GM10248 (cell line): Measurements from ENCODE around the gene CEMP1.

Source experiments
- CTCF ChIA-PET: fragments of 300-600 bp; sonication (Branson Sonifier 250); formaldehyde crosslinking; extraction: SDS; loops from one replicate; lab custom pipeline; 2021; ENCODE audit warnings: antibody characterized with exemption; lab: Yijun Ruan, JAX
- POLR2A ChIA-PET: fragments of 350-650 bp; sonication (Branson Sonifier 250); formaldehyde crosslinking; extraction: SDS; loops from one replicate; lab custom pipeline; 2020; ENCODE audit warnings: antibody characterized with exemption; lab: Yijun Ruan, JAX
- DNase-seq: peaks from one replicate; pipeline ENCODE4 v3.0.0; 2012; ENCODE audit errors: extremely low spot score
- CTCF ChIP-seq: IDR thresholded peaks from 2 replicates; pipeline ENCODE4 v1.5.1; 2012; ENCODE audit warnings: mild to moderate bottlenecking, low read depth; ENCODE audit errors: extremely low read depth, missing control alignments, control extremely low read depth

CEMP1 gene

GRCh38 chr16:2528161-2529060 lies 2.8 kb downstream of the CEMP1 start:
- no peak for DNase-seq
- TF ChIP-seq CTCF: no peak
- ChIA-PET POLR2A (interaction anchor here (0.6 to 1.0 kb wide), 3 partner anchors 8 to 341 kb away, joined by 3 to 4 read pairs (median 3); partner anchors contain the start of genes AMDHD2 and KCTD5), CTCF (no interaction called here)

DNA sequence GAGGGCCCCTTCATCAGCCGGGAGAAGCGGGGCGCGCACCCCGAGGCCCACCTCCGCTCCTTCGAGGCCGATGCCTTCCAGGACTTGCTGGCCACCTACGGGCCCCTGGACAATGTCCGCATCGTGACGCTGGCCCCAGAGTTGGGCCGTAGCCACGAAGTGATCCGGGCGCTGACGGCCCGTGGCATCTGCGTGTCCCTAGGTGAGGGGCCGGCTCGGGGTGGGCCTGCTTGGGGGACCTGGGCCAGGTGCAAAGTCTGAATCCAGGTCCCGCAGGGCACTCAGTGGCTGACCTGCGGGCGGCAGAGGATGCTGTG lies 3.5 kb downstream of the CEMP1 start:
- DNase-seq: no peak
- no peak for TF ChIP-seq CTCF
- POLR2A ChIA-PET: no interaction called here
- CTCF ChIA-PET: no interaction called here

DNA sequence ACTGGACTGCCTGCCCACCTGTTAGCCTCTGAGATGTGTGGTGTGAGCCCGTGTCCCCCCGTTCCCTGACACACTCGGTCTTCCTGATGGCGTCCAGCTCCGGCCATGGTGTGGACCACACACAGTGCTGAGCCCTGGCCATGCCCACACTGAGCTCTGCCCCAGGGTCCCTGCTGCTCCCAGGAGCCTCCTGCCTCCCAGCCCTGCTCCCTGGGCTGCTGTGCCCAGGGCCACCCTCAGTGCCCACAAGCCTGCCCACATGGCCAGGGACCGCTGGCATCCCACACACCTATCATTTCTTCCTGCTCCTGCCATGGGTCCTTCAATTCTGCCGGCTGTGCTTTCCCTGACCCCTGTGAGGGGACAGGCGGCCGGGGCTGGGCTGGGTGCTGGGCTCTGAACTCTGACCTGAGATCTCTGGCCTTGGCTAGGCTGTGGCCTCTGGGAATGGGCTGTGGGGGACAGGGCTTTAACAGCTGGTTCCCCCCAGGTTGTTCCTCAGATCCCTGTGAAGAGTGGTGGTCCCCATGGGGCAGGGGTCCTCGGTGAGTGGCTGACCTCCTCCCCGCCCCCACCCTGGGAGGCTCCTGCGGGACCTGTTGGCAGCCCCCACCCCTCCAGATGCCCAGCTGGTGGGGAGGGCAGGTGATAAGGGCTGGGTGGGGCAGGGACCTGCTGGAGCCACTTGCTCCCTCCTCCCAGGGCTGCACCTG lies 4.0 kb downstream of the CEMP1 start:
- no peak for TF ChIP-seq CTCF
- POLR2A ChIA-PET: no interaction called here
- CTCF ChIA-PET: no interaction called here
- no peak for DNase-seq

GRCh38 chr16:2526135-2526534 lies 5.1 kb downstream of the CEMP1 start:
- ChIA-PET CTCF (no interaction called here), POLR2A (no interaction called here)
- no peak for TF ChIP-seq CTCF
- no peak for DNase-seq

DNA sequence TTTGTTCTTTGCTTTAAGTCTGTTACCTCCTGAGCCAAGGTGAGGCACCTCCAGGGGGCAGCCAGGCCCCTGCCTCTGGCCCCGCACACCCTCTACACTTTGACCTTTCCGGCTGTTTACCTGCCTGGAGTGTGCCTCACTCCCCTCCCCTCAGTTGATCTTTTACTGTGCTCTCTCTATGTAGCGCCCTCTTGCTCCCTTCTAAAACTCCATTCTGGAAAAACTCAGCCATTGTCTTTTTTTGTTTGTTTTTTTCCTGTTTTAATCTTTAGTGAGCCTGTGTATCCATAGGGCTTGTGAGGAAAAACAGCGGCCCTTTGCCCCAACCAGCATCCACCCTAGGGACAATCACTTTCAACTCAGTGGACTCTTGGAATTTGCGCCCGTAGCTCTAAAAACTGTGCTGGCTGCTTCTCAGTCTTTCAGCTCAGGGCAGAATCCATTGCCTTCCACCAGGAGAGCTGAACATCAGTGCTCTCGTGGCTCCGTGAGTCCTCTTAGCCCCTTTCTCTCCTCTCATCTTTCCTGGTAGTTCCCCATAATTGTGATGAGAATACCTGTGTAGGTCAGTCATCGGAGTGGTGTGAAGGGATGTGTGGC lies 6.8 kb downstream of the CEMP1 start:
- CTCF ChIA-PET: no interaction called here
- TF ChIP-seq CTCF: no peak
- POLR2A ChIA-PET: interaction anchor here (0.6 kb wide), 1 partner anchor 9 kb away, joined by 6 read pairs; no protein-coding TSS in a partner anchor
- DNase-seq: no peak

GRCh38 chr16:2523801-2524231 lies 7.4 kb downstream of the CEMP1 start:
- DNase-seq: no peak
- TF ChIP-seq CTCF: no peak
- ChIA-PET CTCF (no interaction called here), POLR2A (interaction anchor here (0.6 kb wide), 2 partner anchors 8 to 582 kb away, joined by 6 read pairs; no protein-coding TSS in a partner anchor)
